RPMI8226 (cell line): ENCODE data around the gene MAT1A.
"Not testable (repeated sequence)": the region's sequence is repeated elsewhere in the genome, so short reads cannot be mapped to it uniquely, and the experiment has no call there.

Source experiments
- DNase-seq: peaks from one replicate; pipeline ENCODE4 v3.0.0-alpha.2; 2015

MAT1A gene

GRCh38 chr10:80289451-80290287 is at the start of gene MAT1A:
TSS of gene MAT1A (minus strand) at chr10:80289658. CDS start at chr10:80289423, 235 bp downstream.
- peak; percentile 23 for DNase-seq

GRCh38 chr10:80333983-80334382 is 44.5 kb upstream of the MAT1A start:
- DNase-seq, result no peak

GRCh38 chr10:80324891-80325364 is 35.5 kb upstream of the MAT1A start:
- DNase-seq, result no peak

- no peak for DNase-seq
Observed at GRCh38 chr10:80324086-80324485, 34.6 kb upstream of the MAT1A start.

GRCh38 chr10:80323311-80323710 is 33.9 kb upstream of the MAT1A start:
- no peak for DNase-seq

GRCh38 chr10:80322711-80323110 is 33.3 kb upstream of the MAT1A start:
- DNase-seq, result no peak

- no peak for DNase-seq
Observed at GRCh38 chr10:80322158-80322557, 32.7 kb upstream of the MAT1A start.

- no peak for DNase-seq
Observed at GRCh38 chr10:80321183-80321582, 31.7 kb upstream of the MAT1A start.

GRCh38 chr10:80320377-80320776 is 30.9 kb upstream of the MAT1A start:
- no peak for DNase-seq

GRCh38 chr10:80319725-80320290 is 30.4 kb upstream of the MAT1A start:
- DNase-seq, result no peak

- no peak for DNase-seq
Observed at GRCh38 chr10:80319318-80319717, 29.9 kb upstream of the MAT1A start.

GRCh38 chr10:80318742-80319141 is 29.3 kb upstream of the MAT1A start:
- DNase-seq, result no peak

GRCh38 chr10:80315391-80315790 is 25.9 kb upstream of the MAT1A start:
- no peak for DNase-seq

GRCh38 chr10:80313523-80313922 is 24.1 kb upstream of the MAT1A start:
- DNase-seq, result no peak

- not testable (repeated sequence) for DNase-seq
Observed at GRCh38 chr10:80305989-80306388, 16.5 kb upstream of the MAT1A start.

- DNase-seq, result no peak
Observed at GRCh38 chr10:80296942-80297341, 7.5 kb upstream of the MAT1A start.

GRCh38 chr10:80292607-80293239 is 3.3 kb upstream of the MAT1A start:
- DNase-seq, result no peak

GRCh38 chr10:80290474-80291220 is 1.2 kb upstream of the MAT1A start:
- no peak for DNase-seq

GRCh38 chr10:80288849-80289248 is 609 bp downstream of the MAT1A start:
- DNase-seq, result no peak

GRCh38 chr10:80284522-80284921 is 4.9 kb downstream of the MAT1A start:
- no peak for DNase-seq

- no peak for DNase-seq
Observed at GRCh38 chr10:80283536-80284199, 5.8 kb downstream of the MAT1A start.

- no peak for DNase-seq
Observed at GRCh38 chr10:80283119-80283518, 6.3 kb downstream of the MAT1A start.
